ENCODE data around the gene SLC12A7. TPM values are rescaled to one million over a fixed set of nuclear protein-coding genes. Genes with fewer than 3 reads are reported as not detected.

The SLC12A7 gene
- total RNA-seq, 2 donors from 2014 or later, result 27.6 to 138 TPM

DNA sequence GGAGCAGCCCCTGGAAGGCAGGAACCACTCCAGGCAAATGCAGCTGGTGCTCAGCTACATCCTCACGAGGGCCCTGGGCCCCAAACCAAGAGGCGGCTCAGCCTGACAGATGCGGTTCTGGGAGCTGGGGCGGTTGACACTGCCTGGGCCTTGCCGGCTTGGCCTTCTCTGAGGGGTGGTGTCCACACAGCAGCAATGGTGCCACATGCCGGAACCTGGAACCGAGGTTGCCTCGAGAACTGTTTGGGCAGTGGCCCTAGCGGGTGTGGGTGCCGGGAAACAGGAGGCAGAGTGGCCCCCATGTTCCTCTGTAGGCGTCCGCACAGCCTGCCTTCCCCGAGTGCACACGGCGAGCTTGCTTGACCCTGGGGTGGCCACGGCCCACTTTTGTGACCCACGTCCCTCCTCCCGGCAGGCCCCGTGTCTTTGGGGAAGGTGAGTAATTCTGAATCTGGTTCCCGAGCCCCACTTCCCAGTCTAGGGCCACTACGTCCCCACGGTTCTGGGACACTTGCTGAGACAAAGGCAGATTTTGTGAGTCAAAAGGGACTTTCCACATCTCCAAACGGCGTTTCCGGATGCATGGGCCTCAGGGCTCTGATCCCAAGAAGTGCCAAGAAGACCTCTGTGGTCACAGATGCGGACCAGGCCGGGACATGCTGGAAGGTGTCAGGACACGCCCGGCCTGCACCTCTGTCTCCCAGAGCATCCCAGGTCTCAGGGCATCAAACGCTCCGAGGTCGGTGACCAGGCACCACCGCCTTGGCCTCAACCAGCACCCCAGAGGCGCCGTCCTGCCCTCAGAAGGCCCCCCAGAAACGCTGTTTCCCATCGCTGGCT, 27.7 kb upstream of the SLC12A7 start:
- Histone ChIP-seq H3K27ac (no peak overlapping the region), H3K36me3 (no peaks in the 10 kb centered on the region), H3K27me3 (replicated peaks; ENCODE audit: insufficient read depth) (no peaks in the 10 kb centered on the region), H3K4me3 (no peak overlapping the region), H3K4me1 (replicated peaks) (peaks cover 3% of the 10 kb centered on the region), H3K9me3 (no peaks in the 10 kb centered on the region)
- WGBS, result 75% methylated on average over 37 of the region's 37 CpGs
- TF ChIP-seq POLR2A (IDR thresholded peaks at IDR 0.05), result no peak
- no peak for TF ChIP-seq CTCF (IDR thresholded peaks at IDR 0.05)
- no peak for TF ChIP-seq POLR2AphosphoS5 (IDR thresholded peaks at IDR 0.05)
- no peak for DNase-seq (ENCODE audit: low spot score)
- intact Hi-C loops (cut with DNase I), result loop anchor here (5.0 kb wide), 2 partner anchors 132 to 217 kb away; partner anchors contain the start of gene NKD2

- DNase-seq (ENCODE audit: low spot score), result no peak
- H3K4me1 ChIP-seq (replicated peaks), result peaks cover 3% of the 10 kb centered on the region
- no peak overlapping the region for H3K4me3 ChIP-seq
- H3K36me3 ChIP-seq, result no peaks in the 10 kb centered on the region
- no peaks in the 10 kb centered on the region for H3K9me3 ChIP-seq
- no peaks in the 10 kb centered on the region for H3K27me3 ChIP-seq (replicated peaks; ENCODE audit: insufficient read depth)
- no peak overlapping the region for H3K27ac ChIP-seq
- TF ChIP-seq POLR2AphosphoS5 (IDR thresholded peaks at IDR 0.05), result no peak
- no peak for TF ChIP-seq POLR2A (IDR thresholded peaks at IDR 0.05)
- no peak for TF ChIP-seq CTCF (IDR thresholded peaks at IDR 0.05)
- intact Hi-C loops (cut with DNase I), result loop anchor here (5.0 kb wide), 1 partner anchor 131 kb away; the partner anchor contains the start of gene NKD2
- 92% methylated on average over 12 of the region's 16 CpGs for WGBS
Observed at GRCh38 chr5:1138445-1139245, 26.8 kb upstream of the SLC12A7 start.

GRCh38 chr5:1137567-1138444, 25.9 kb upstream of the SLC12A7 start:
- Histone ChIP-seq H3K36me3 (no peaks in the 10 kb centered on the region), H3K9me3 (no peaks in the 10 kb centered on the region), H3K4me1 (replicated peaks) (peaks cover 3% of the 10 kb centered on the region), H3K4me3 (no peak overlapping the region), H3K27me3 (replicated peaks; ENCODE audit: insufficient read depth) (no peaks in the 10 kb centered on the region), H3K27ac (no peak overlapping the region)
- WGBS, result 84% methylated on average over 29 of the region's 30 CpGs
- intact Hi-C loops (cut with DNase I), result loop anchor here (5.0 kb wide), 1 partner anchor 131 kb away; the partner anchor contains the start of gene NKD2
- DNase-seq (ENCODE audit: low spot score), result no peak
- no peak for TF ChIP-seq CTCF (IDR thresholded peaks at IDR 0.05)
- TF ChIP-seq POLR2AphosphoS5 (IDR thresholded peaks at IDR 0.05), result no peak
- no peak for TF ChIP-seq POLR2A (IDR thresholded peaks at IDR 0.05)

- Histone ChIP-seq H3K36me3 (no peaks in the 10 kb centered on the region), H3K4me1 (replicated peaks) (peaks cover 3% of the 10 kb centered on the region), H3K27me3 (replicated peaks; ENCODE audit: insufficient read depth) (no peaks in the 10 kb centered on the region), H3K4me3 (no peak overlapping the region), H3K9me3 (no peaks in the 10 kb centered on the region), H3K27ac (no peak overlapping the region)
- DNase-seq (ENCODE audit: low spot score), result no peak
- 87% methylated on average over 8 of the region's 8 CpGs for WGBS
- intact Hi-C loops (cut with DNase I), result loop anchor here (5.0 kb wide), 1 partner anchor 130 kb away; the partner anchor contains the start of gene NKD2
- TF ChIP-seq POLR2A (IDR thresholded peaks at IDR 0.05) (no peak), CTCF (IDR thresholded peaks at IDR 0.05) (no peak), POLR2AphosphoS5 (IDR thresholded peaks at IDR 0.05) (no peak)
Observed at GRCh38 chr5:1136814-1137213, 25.0 kb upstream of the SLC12A7 start.
